GM06990 (cell line): Measurements from ENCODE around the gene AAK1.
A peak's percentile ranks its signal among the peaks of the same experiment; 100 is the strongest.

Experiments used
- DNase-seq: peaks from one replicate; pipeline ENCODE4 v3.0.0-alpha.2; 2011; ENCODE audit not compliant: insufficient read length; ENCODE audit errors: extremely low read depth
- H3K27me3 ChIP-seq: replicated peaks from 2 replicates; pipeline ENCODE4 v1.6.0; 2011; ENCODE audit warnings: low read length; ENCODE audit not compliant: control insufficient read depth, insufficient read depth
- H3K36me3 ChIP-seq: 2 replicates; pipeline ENCODE4 v1.5.1; 2011; ENCODE audit warnings: low read length; ENCODE audit not compliant: control insufficient read depth, insufficient read depth
- H3K4me3 ChIP-seq: replicated peaks from 2 replicates; pipeline ENCODE4 v1.5.1; 2011; ENCODE audit warnings: low read depth, mild to moderate bottlenecking, control low read depth, low read length
- CTCF ChIP-seq: IDR thresholded peaks from 2 replicates; pipeline ENCODE4 v1.5.1; 2011; ENCODE audit warnings: low read length, control low read depth, mild to moderate bottlenecking, inconsistent platforms; ENCODE audit not compliant: insufficient read depth, poor library complexity, severe bottlenecking

Gene AAK1

GRCh38 chr2:69571189-69571588 is 72.3 kb downstream of the AAK1 start:
- Histone ChIP-seq H3K4me3 (no peak overlapping the region), H3K36me3 (no peaks in the 10 kb centered on the region), H3K27me3 (no peaks in the 10 kb centered on the region)
- DNase-seq: no peak
- no peak for TF ChIP-seq CTCF

GRCh38 chr2:69570474-69570873 is 73.1 kb downstream of the AAK1 start:
- TF ChIP-seq CTCF: no peak
- Histone ChIP-seq H3K36me3 (peaks cover 2% of the 10 kb centered on the region; the same call in 1 of the 2 replicates), H3K27me3 (no peaks in the 10 kb centered on the region), H3K4me3 (no peak overlapping the region)
- no peak for DNase-seq

- DNase-seq: no peak
Observed at GRCh38 chr2:69567909-69568300, 75.6 kb downstream of the AAK1 start.

GRCh38 chr2:69567157-69567908 is 76.2 kb downstream of the AAK1 start:
- DNase-seq: no peak
- Histone ChIP-seq H3K36me3 (peaks cover 2% of the 10 kb centered on the region; the same call in 1 of the 2 replicates), H3K4me3 (no peak overlapping the region), H3K27me3 (no peaks in the 10 kb centered on the region)
- no peak for TF ChIP-seq CTCF

More at GRCh38 chr2:69567909-69568300, 75.6 kb downstream of the AAK1 start:
- Histone ChIP-seq H3K36me3 (peaks cover 2% of the 10 kb centered on the region; the same call in 1 of the 2 replicates), H3K27me3 (no peaks in the 10 kb centered on the region), H3K4me3 (no peak overlapping the region)
- no peak for TF ChIP-seq CTCF

GRCh38 chr2:69566669-69567068 is 76.9 kb downstream of the AAK1 start:
- Histone ChIP-seq H3K4me3 (no peak overlapping the region), H3K27me3 (no peaks in the 10 kb centered on the region), H3K36me3 (peaks cover 2% of the 10 kb centered on the region; the same call in 1 of the 2 replicates)
- no peak for DNase-seq
- no peak for TF ChIP-seq CTCF

GRCh38 chr2:69565431-69565839 is 78.1 kb downstream of the AAK1 start:
- DNase-seq: peak; percentile 24
- Histone ChIP-seq H3K27me3 (no peaks in the 10 kb centered on the region), H3K4me3 (no peak overlapping the region), H3K36me3 (peaks cover 2% of the 10 kb centered on the region; the same call in 1 of the 2 replicates)
- TF ChIP-seq CTCF: peak; percentile 93
